IMR-90 (cell line): Measurements from ENCODE around the gene ODAD2. TPM values are rescaled to one million over a fixed set of nuclear protein-coding genes. Genes with fewer than 3 reads are reported as not detected.

ENCODE experiments used
- ATAC-seq: fragments of 200-7000 bp; cut with Tn5 transposase; 2 replicates; pipeline ENCODE4 v1.9.1; 2020; ENCODE audit warnings: low read depth, mild to moderate bottlenecking, moderate library complexity
- BruUV-seq: library from RNA; stranded (reverse); fragments of 400-500 nt; replicated peaks from 2 replicates; lab custom pipeline; 2021; lab: Mats Ljungman, UMichigan
- CTCF ChIA-PET: fragments of 300-600 bp; formaldehyde crosslinking; extraction: SDS; loops from one replicate; lab custom pipeline; 2021; ENCODE audit warnings: antibody characterized with exemption; lab: Yijun Ruan, JAX
- POLR2A ChIA-PET: fragments of 300-600 bp; sonication (Branson Sonifier 250); formaldehyde crosslinking; loops from one replicate; lab custom pipeline; 2022; ENCODE audit warnings: antibody characterized with exemption; ENCODE audit not compliant: unreplicated experiment; lab: Charles Lee
- DNase-seq: peaks from one replicate; pipeline ENCODE4 v3.0.0; 2013
- H2AFZ ChIP-seq: replicated peaks from 2 replicates; pipeline ENCODE3; 2013; ENCODE audit warnings: low read length, mild to moderate bottlenecking; ENCODE audit not compliant: poor library complexity
- H2AK5ac ChIP-seq: 2 replicates; pipeline ENCODE4 v1.6.1; 2013; ENCODE audit warnings: low read depth, low read length, inconsistent platforms
- H2AK9ac ChIP-seq: replicated peaks from 2 replicates; pipeline ENCODE3; 2013; ENCODE audit warnings: mild to moderate bottlenecking, low read depth, low read length, moderate library complexity; ENCODE audit not compliant: poor library complexity
- H2BK120ac ChIP-seq: 2 replicates; pipeline ENCODE4 v1.6.1; 2013; ENCODE audit warnings: low read depth, low read length, inconsistent platforms
- H2BK15ac ChIP-seq: 3 replicates; pipeline ENCODE4 v1.6.1; 2013; ENCODE audit warnings: low read depth, low read length, inconsistent platforms
- H2BK20ac ChIP-seq: 2 replicates; pipeline ENCODE4 v1.6.1; 2013; ENCODE audit warnings: low read depth, mild to moderate bottlenecking, inconsistent platforms, low read length, moderate library complexity
- H2BK5ac ChIP-seq: 2 replicates; pipeline ENCODE4 v1.6.1; 2013; ENCODE audit warnings: mild to moderate bottlenecking, low read depth, low read length, inconsistent platforms; ENCODE audit not compliant: poor library complexity, severe bottlenecking
- H3K14ac ChIP-seq: replicated peaks from 2 replicates; pipeline ENCODE4 v1.6.1; 2013; ENCODE audit warnings: low read depth, low read length, inconsistent platforms
- H3K18ac ChIP-seq: 2 replicates; pipeline ENCODE4 v1.6.1; 2013; ENCODE audit warnings: low read depth, low read length, control low read depth
- H3K23ac ChIP-seq: 2 replicates; pipeline ENCODE4 v1.6.1; 2013; ENCODE audit warnings: low read depth, low read length, inconsistent platforms
- H3K27ac ChIP-seq: 2 replicates; pipeline ENCODE4 v1.5.1; 2013; ENCODE audit warnings: mild to moderate bottlenecking, control low read depth, low read length; ENCODE audit not compliant: insufficient read depth
- H3K27me3 ChIP-seq: 2 replicates; pipeline ENCODE4 v1.6.1; 2013; ENCODE audit warnings: low read length; ENCODE audit not compliant: control insufficient read depth, insufficient read depth
- H3K36me3 ChIP-seq: 2 replicates; pipeline ENCODE4 v1.6.1; 2013; ENCODE audit warnings: low read length, mixed read lengths; ENCODE audit not compliant: control insufficient read depth, insufficient read depth
- H3K4ac ChIP-seq: 2 replicates; pipeline ENCODE4 v1.6.1; 2013; ENCODE audit warnings: low read depth, low read length, inconsistent platforms
- H3K4me1 ChIP-seq: 2 replicates; pipeline ENCODE4 v1.6.1; 2013; ENCODE audit warnings: low read length, mixed read lengths; ENCODE audit not compliant: control insufficient read depth, insufficient read depth
- H3K4me2 ChIP-seq: 2 replicates; pipeline ENCODE4 v1.6.1; 2013; ENCODE audit warnings: low read depth, mild to moderate bottlenecking, control low read depth, low read length, moderate library complexity
- H3K4me3 ChIP-seq: 2 replicates; pipeline ENCODE4 v1.5.1; 2013; ENCODE audit warnings: low read depth, mild to moderate bottlenecking, control low read depth, low read length, moderate library complexity; ENCODE audit not compliant: insufficient read depth
- H3K56ac ChIP-seq: 2 replicates; pipeline ENCODE4 v1.6.1; 2013; ENCODE audit warnings: low read length, inconsistent platforms; ENCODE audit not compliant: insufficient read depth; ENCODE audit errors: extremely low read depth
- H3K79me1 ChIP-seq, 2 experiments: 2 replicates each; pipeline ENCODE4 v1.6.1; 2013; ENCODE audit warnings: low read length in 2 of 2, inconsistent platforms in 1 of 2, low read depth in 1 of 2
- H3K9ac ChIP-seq: 2 replicates; pipeline ENCODE4 v1.6.1; 2013; ENCODE audit warnings: low read depth, low read length, control low read depth
- H3K9me1 ChIP-seq: 2 replicates; pipeline ENCODE4 v1.6.1; 2013; ENCODE audit warnings: low read length, inconsistent platforms; ENCODE audit not compliant: insufficient read depth
- H3K9me3 ChIP-seq: 2 replicates; pipeline ENCODE4 v1.6.1; 2013; ENCODE audit warnings: low read length; ENCODE audit not compliant: control insufficient read depth, insufficient read depth
- H4K20me1 ChIP-seq: 2 replicates; pipeline ENCODE4 v1.6.1; 2013; ENCODE audit warnings: low read length, inconsistent platforms; ENCODE audit not compliant: insufficient read depth
- H4K5ac ChIP-seq: 2 replicates; pipeline ENCODE4 v1.6.1; 2013; ENCODE audit warnings: mild to moderate bottlenecking, low read depth, low read length, control low read depth
- H4K8ac ChIP-seq, 2 experiments: 2 replicates each; pipeline ENCODE4 v1.6.1; 2013; ENCODE audit warnings: low read depth in 2 of 2, low read length in 2 of 2, control low read depth in 1 of 2, inconsistent platforms in 1 of 2
- H4K91ac ChIP-seq: 2 replicates; pipeline ENCODE4 v1.6.1; 2013; ENCODE audit warnings: low read depth, low read length, inconsistent platforms; ENCODE audit not compliant: insufficient read depth
- BHLHE40 ChIP-seq: fragments of 150-350 bp; IDR thresholded peaks from 2 replicates; pipeline ENCODE4 v1.6.1; 2016; ENCODE audit warnings: mild to moderate bottlenecking, low read depth, low read length
- CEBPB ChIP-seq: IDR thresholded peaks from 2 replicates; pipeline ENCODE4 v1.6.1; 2012; ENCODE audit warnings: low read depth, low read length, improper control_type of control experiment
- CHD1 ChIP-seq: IDR thresholded peaks from 2 replicates; pipeline ENCODE4 v1.6.1; 2012; ENCODE audit warnings: low read depth, low read length, improper control_type of control experiment
- FOS ChIP-seq: fragments of 150-350 bp; IDR thresholded peaks from 2 replicates; pipeline ENCODE4 v1.6.1; 2016; ENCODE audit warnings: low read depth, low read length
- MAZ ChIP-seq: IDR thresholded peaks from 2 replicates; pipeline ENCODE4 v1.6.1; 2012; ENCODE audit warnings: low read depth, mild to moderate bottlenecking, low read length, improper control_type of control experiment, moderate library complexity, borderline replicate concordance
- NFE2L2 ChIP-seq: fragments of 150-350 bp; IDR thresholded peaks from 2 replicates; pipeline ENCODE4 v1.6.1; 2016; ENCODE audit warnings: low read depth, mild to moderate bottlenecking, low read length
- POLR2A ChIP-seq: IDR thresholded peaks from 2 replicates; pipeline ENCODE4 v1.6.1; 2012; ENCODE audit warnings: mild to moderate bottlenecking, low read depth, low read length
- RAD21 ChIP-seq: IDR thresholded peaks from 2 replicates; pipeline ENCODE4 v1.6.1; 2012; ENCODE audit warnings: low read length, improper control_type of control experiment
- RCOR1 ChIP-seq: IDR thresholded peaks from 2 replicates; pipeline ENCODE4 v1.6.1; 2012; ENCODE audit warnings: mild to moderate bottlenecking, low read length, improper control_type of control experiment; ENCODE audit not compliant: insufficient replicate concordance
- RFX5 ChIP-seq: IDR thresholded peaks from 2 replicates; pipeline ENCODE4 v1.8.0; 2012; ENCODE audit warnings: low read depth, mild to moderate bottlenecking, low read length, moderate library complexity
- SMC3 ChIP-seq: fragments of 150-350 bp; IDR thresholded peaks from 2 replicates; pipeline ENCODE4 v1.6.1; 2016; ENCODE audit warnings: low read depth, mild to moderate bottlenecking, antibody characterized with exemption, low read length, moderate library complexity
- WGBS, 2 experiments: methylation state at CpG; one replicate each; pipeline versions ENCODE4 v1.1.5 to v1.1.7; 2013; ENCODE audit warnings: missing lambda C conversion rate in 2 of 2; ENCODE audit not compliant: insufficient read length in 1 of 2; ENCODE audit errors: extremely low coverage in 2 of 2; 5-methylcytosine and 5-hydroxymethylcytosine counted together
- dilution Hi-C: fragments of 300-500 bp; cut with HindIII; formaldehyde crosslinking; loops from one replicate; pipeline ENCODE4 v1.14.3; 2018; ENCODE audit warnings: low sequenced_read_pairs; ENCODE audit not compliant: unreplicated experiment
- in situ Hi-C: fragments of 300-500 bp; cut with MboI; formaldehyde crosslinking; loops from 3 replicates; pipeline ENCODE4 v1.14.3; 2019; ENCODE audit warnings: low sequenced_read_pairs, inconsistent platforms, mixed read lengths
- intact Hi-C: fragments of 100-400 bp; cut with micrococcal nuclease; formaldehyde crosslinking; loops from 2 replicates; pipeline ENCODE4 v1.10.0; 2022
- polyA plus RNA-seq, 3 experiments: library from polyadenylated mRNA; depleted of rRNA; stranded (reverse); fragments of >200 nt; gene quantifications; 2 replicates each; pipeline ENCODE4 v1.2.3, GENCODE V29; 2012; ENCODE audit warnings: low replicate concordance in 1 of 3
- total RNA-seq: library from RNA; depleted of rRNA; stranded (reverse); fragments of >200 nt; gene quantifications from 2 replicates; pipeline ENCODE4 v1.2.3, GENCODE V29; 2012
- TF ChIP-seq, protein P1 (sequence below): fragments of 150-350 bp; IDR thresholded peaks from 2 replicates; pipeline ENCODE4 v1.6.1; 2016; ENCODE audit warnings: low read depth, mild to moderate bottlenecking, low read length, moderate library complexity, borderline replicate concordance
- TF ChIP-seq, protein P2 (sequence below): conservative IDR thresholded peaks from 2 replicates; pipeline ENCODE4 v1.5.1; 2012; ENCODE audit warnings: mild to moderate bottlenecking, low read depth, low read length, improper control_type of control experiment
- TF ChIP-seq, protein P3 (sequence below): fragments of 150-350 bp; IDR thresholded peaks from 2 replicates; pipeline ENCODE4 v1.6.1; 2017; ENCODE audit warnings: mild to moderate bottlenecking, antibody characterized with exemption, low read length, low read depth

ODAD2 gene
- total and polyA plus RNA-seq, 2 of the 4 experiments (the other 2 are of a cell fraction), result 0.53 to 0.72 TPM

DNA sequence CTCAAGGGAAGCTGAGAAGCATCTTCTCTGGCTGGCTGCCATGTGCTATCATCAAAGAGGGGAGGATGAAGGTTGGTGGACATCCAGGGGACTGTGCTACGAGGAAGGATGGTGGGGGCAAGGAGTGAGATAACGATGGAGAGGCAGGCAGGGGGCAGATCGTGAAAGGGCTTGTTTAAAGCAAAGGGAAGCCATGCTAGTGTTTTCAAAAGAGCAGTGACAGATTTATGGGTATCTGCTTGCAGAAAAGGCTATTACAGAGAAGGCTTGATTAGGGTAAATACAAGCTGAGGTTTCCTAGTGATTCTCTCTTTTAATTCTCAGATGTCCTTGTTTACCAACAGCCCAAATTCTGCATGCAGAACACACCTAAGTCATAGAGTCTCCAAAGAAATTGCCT is 164.4 kb downstream of the ODAD2 start:
- Histone ChIP-seq H3K79me1 (no peaks in the 10 kb centered on the region), H2BK120ac (no peak overlapping the region), H4K20me1 (no peaks in the 10 kb centered on the region), H2BK15ac (no peak overlapping the region), H2BK20ac (no peak overlapping the region), H3K23ac (no peak overlapping the region), H3K18ac (no peak overlapping the region), H2BK5ac (no peak overlapping the region), H3K9ac (no peak overlapping the region), H3K9me3 (no peaks in the 10 kb centered on the region), H3K4ac (no peak overlapping the region), H2AFZ (no peak overlapping the region), H3K4me2 (no peak overlapping the region), H2AK9ac (no peak overlapping the region), H3K27me3 (peaks cover 4% of the 10 kb centered on the region), H3K14ac (no peak overlapping the region), H3K4me1 (no peaks in the 10 kb centered on the region), H3K36me3 (no peaks in the 10 kb centered on the region), H4K91ac (no peak overlapping the region), H4K8ac (no peak overlapping the region), H3K27ac (no peak overlapping the region), H3K56ac (no peak overlapping the region), H3K4me3 (no peak overlapping the region), H2AK5ac (no peak overlapping the region), H4K5ac (no peak overlapping the region), H3K9me1 (peaks cover 2% of the 10 kb centered on the region; the same call in 1 of the 2 replicates)
- DNase-seq, result no peak
- in situ Hi-C loops, result no loop called here
- POLR2A ChIA-PET, result no interaction called here
- dilution Hi-C loops, result no loop called here
- no peak for ATAC-seq
- no TSS peak for BruUV-seq
- TF ChIP-seq CHD1 (no peak), RFX5 (no peak), SMC3 (no peak), NFE2L2 (no peak), RAD21 (no peak), MAZ (no peak), CEBPB (no peak), FOS (no peak), BHLHE40 (no peak), RCOR1 (no peak), POLR2A (no peak)
- TF ChIP-seq, protein P1, sequence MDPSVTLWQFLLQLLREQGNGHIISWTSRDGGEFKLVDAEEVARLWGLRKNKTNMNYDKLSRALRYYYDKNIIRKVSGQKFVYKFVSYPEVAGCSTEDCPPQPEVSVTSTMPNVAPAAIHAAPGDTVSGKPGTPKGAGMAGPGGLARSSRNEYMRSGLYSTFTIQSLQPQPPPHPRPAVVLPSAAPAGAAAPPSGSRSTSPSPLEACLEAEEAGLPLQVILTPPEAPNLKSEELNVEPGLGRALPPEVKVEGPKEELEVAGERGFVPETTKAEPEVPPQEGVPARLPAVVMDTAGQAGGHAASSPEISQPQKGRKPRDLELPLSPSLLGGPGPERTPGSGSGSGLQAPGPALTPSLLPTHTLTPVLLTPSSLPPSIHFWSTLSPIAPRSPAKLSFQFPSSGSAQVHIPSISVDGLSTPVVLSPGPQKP, result no peak
- TF ChIP-seq, protein P2, sequence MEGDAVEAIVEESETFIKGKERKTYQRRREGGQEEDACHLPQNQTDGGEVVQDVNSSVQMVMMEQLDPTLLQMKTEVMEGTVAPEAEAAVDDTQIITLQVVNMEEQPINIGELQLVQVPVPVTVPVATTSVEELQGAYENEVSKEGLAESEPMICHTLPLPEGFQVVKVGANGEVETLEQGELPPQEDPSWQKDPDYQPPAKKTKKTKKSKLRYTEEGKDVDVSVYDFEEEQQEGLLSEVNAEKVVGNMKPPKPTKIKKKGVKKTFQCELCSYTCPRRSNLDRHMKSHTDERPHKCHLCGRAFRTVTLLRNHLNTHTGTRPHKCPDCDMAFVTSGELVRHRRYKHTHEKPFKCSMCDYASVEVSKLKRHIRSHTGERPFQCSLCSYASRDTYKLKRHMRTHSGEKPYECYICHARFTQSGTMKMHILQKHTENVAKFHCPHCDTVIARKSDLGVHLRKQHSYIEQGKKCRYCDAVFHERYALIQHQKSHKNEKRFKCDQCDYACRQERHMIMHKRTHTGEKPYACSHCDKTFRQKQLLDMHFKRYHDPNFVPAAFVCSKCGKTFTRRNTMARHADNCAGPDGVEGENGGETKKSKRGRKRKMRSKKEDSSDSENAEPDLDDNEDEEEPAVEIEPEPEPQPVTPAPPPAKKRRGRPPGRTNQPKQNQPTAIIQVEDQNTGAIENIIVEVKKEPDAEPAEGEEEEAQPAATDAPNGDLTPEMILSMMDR, result no peak
- TF ChIP-seq, protein P3, sequence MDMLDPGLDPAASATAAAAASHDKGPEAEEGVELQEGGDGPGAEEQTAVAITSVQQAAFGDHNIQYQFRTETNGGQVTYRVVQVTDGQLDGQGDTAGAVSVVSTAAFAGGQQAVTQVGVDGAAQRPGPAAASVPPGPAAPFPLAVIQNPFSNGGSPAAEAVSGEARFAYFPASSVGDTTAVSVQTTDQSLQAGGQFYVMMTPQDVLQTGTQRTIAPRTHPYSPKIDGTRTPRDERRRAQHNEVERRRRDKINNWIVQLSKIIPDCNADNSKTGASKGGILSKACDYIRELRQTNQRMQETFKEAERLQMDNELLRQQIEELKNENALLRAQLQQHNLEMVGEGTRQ, result no peak
- CTCF ChIA-PET, result no interaction called here
- intact Hi-C loops, result no loop called here
- WGBS, 2 experiments, result 0% methylated on average over 1 of the region's 3 CpGs; no CpG with 5 or more reads in 1 of the 2 experiments
